Psoas muscle (tissue), 8 donors: ENCODE data around the gene NME3. TPM values are rescaled to one million over a fixed set of nuclear protein-coding genes. Genes with fewer than 3 reads are reported as not detected.

Experiments used
- ATAC-seq, 4 donors: fragments of 200-7000 bp; cut with Tn5 transposase; one replicate each; pipeline ENCODE4 v1.9.1; 2020; ENCODE audit warnings: moderate library complexity in 3 of 4, mild to moderate bottlenecking in 2 of 4
- DNase-seq, 2 donors: peaks; one replicate each; pipeline ENCODE4 v3.0.0-alpha.2; 2020
- H3K27ac ChIP-seq: fragments of 200-600 bp; one replicate; pipeline ENCODE4 v1.8.0; 2022
- H3K27me3 ChIP-seq, 3 donors: fragments of 200-600 bp in 1 of 3; one replicate each; pipeline versions ENCODE4 v1.6.1 to v1.8.0; 2013 to 2022; ENCODE audit warnings: low read length in 2 of 3, mild to moderate bottlenecking in 2 of 3, moderate library complexity in 1 of 3; ENCODE audit not compliant: insufficient read depth in 3 of 3
- H3K36me3 ChIP-seq, 2 donors: fragments of 200-600 bp in 1 of 2; one replicate each; pipeline versions ENCODE4 v1.6.1 to v1.8.0; 2013 to 2022; ENCODE audit warnings: low read depth in 1 of 2, mild to moderate bottlenecking in 1 of 2, moderate library complexity in 1 of 2; ENCODE audit not compliant: insufficient read depth in 1 of 2
- H3K4me1 ChIP-seq: fragments of 200-600 bp; one replicate; pipeline ENCODE4 v1.8.0; 2022
- H3K4me3 ChIP-seq: fragments of 200-600 bp; one replicate; pipeline ENCODE4 v1.8.0; 2022; ENCODE audit warnings: mild to moderate bottlenecking
- H3K9me3 ChIP-seq: fragments of 200-600 bp; one replicate; pipeline ENCODE4 v1.8.0; 2022
- CTCF ChIP-seq: fragments of 200-600 bp; IDR thresholded peaks from one replicate; pipeline ENCODE4 v1.8.0; 2022; ENCODE audit warnings: antibody characterized with exemption
- WGBS, 3 donors: extraction: QIAGEN DNeasy Blood & Tissue Kit; methylation state at CpG; one replicate each; pipeline versions ENCODE4 v1.1.6 to v1.1.7; 2013; 5-methylcytosine and 5-hydroxymethylcytosine counted together
- intact Hi-C, 2 donors: fragments of 100-400 bp; cut with DNase I; formaldehyde crosslinking; loops; one replicate each; pipeline versions ENCODE4 v1.11.0 to v1.14.2; 2022
- polyA plus RNA-seq, 3 donors: library from polyadenylated mRNA; stranded (reverse); fragments of 200-250 nt; gene quantifications; one replicate each; pipeline ENCODE4 v1.2.3, GENCODE V29; 2013
- total RNA-seq, 4 donors: library from RNA; stranded (reverse); fragmentation: NEBNext Ultra II Directional in 2 of 4; extraction: Animal tissue kit (Norgen Biotek cat#: 25700) in 2 of 4; gene quantifications; one replicate each; pipeline versions ENCODE4 v1.2.1 to v1.2.4, GENCODE V29; 2021 to 2023
- donor health status: healthy with polysubstance abuse.
- donor health status: DM: no; HTN: no; CAD: no; lungs with moderate emphysema.
- donor health status: Bipolar disorder and iron deficiency.
- donor health status: healthy.
- donor health status: DM: yes; HTN: yes; CAD: no.
- donor health status: DM: no; HTN: no; CAD: no.
- donor health status: DM: no; HTN: no; CAD: no.
- donor health status: DM: yes; HTN: yes; CAD: no.

The NME3 gene
- total and polyA plus RNA-seq, 7 donors: 9.9 to 27.1 (median 18.8) TPM

GRCh38 chr16:1774448-1774780 lies 3.1 kb upstream of the NME3 start:
- H3K27ac ChIP-seq: peak overlapping the region; percentile 90
- peaks cover 18% of the 10 kb centered on the region for H3K4me1 ChIP-seq
- peak in 1 of 2 donors; percentile 12 for DNase-seq
- 82 to 87% (median 86%) methylated on average over 7 of the region's 7 CpGs for WGBS, 3 donors
- H3K27me3 ChIP-seq: no peaks in the 10 kb centered on the region
- intact Hi-C loops: loop anchor here (5.0 to 10.0 kb wide), 2 partner anchors 67 to 170 kb away; partner anchors contain the start of genes MAPK8IP3 (in 1 of the 2) and MSRB1 (in 1 of the 2)
- no peaks in the 10 kb centered on the region for H3K9me3 ChIP-seq
- ATAC-seq: no peak
- H3K36me3 ChIP-seq: peaks cover 0 to 45% of the 10 kb centered on the region in 2 donors
- H3K4me3 ChIP-seq: peak overlapping the region; percentile 76
- no peak for TF ChIP-seq CTCF

- intact Hi-C loops: loop anchor here (5.0 to 10.0 kb wide), 2 partner anchors 67 to 171 kb away; partner anchors contain the start of genes MAPK8IP3 (in 1 of the 2) and MSRB1 (in 1 of the 2)
- H3K27me3 ChIP-seq: no peaks in the 10 kb centered on the region
- peaks cover 0 to 47% of the 10 kb centered on the region in 2 donors for H3K36me3 ChIP-seq
- ATAC-seq (peak in 1 of 4 donors; percentile 11), DNase-seq (peak; percentile 33 to 68)
- peak overlapping the region; percentile 76 for H3K4me3 ChIP-seq
- H3K27ac ChIP-seq: peak overlapping the region; percentile 90
- 13 to 22% (median 15%) methylated on average over 31 to 45 of the region's 45 CpGs for WGBS, 3 donors
- H3K9me3 ChIP-seq: no peaks in the 10 kb centered on the region
- no peak for TF ChIP-seq CTCF
- H3K4me1 ChIP-seq: peaks cover 18% of the 10 kb centered on the region
Observed at GRCh38 chr16:1773703-1774447, 2.5 kb upstream of the NME3 start.

GRCh38 chr16:1772908-1773702 lies 1.8 kb upstream of the NME3 start, which contains the start of gene MRPS34:
TSS of gene MRPS34 (minus strand) at chr16:1773134. CDS start at chr16:1773119, 15 bp downstream.
- intact Hi-C loops: loop anchor here (5.0 to 10.0 kb wide), 2 partner anchors 66 to 172 kb away; partner anchors contain the start of genes MAPK8IP3 (in 1 of the 2) and MSRB1 (in 1 of the 2)
- no peaks in the 10 kb centered on the region for H3K27me3 ChIP-seq
- TF ChIP-seq CTCF: peak; percentile 66
- H3K9me3 ChIP-seq: no peaks in the 10 kb centered on the region
- ATAC-seq (peak; percentile 65 to 80 (median 78)), DNase-seq (peak; percentile 87 to 92)
- peak within 1 kb of the TSS; percentile 90 for H3K27ac ChIP-seq
- peaks cover 0 to 48% of the 10 kb centered on the region in 2 donors for H3K36me3 ChIP-seq
- peak within 1 kb of the TSS; percentile 76 for H3K4me3 ChIP-seq
- WGBS, 3 donors: 0 to 1% (median 1%) methylated on average over 62 to 108 of the region's 108 CpGs
- peaks cover 18% of the 10 kb centered on the region for H3K4me1 ChIP-seq

- Histone ChIP-seq H3K27ac (peak within 1 kb of the TSS; percentile 90), H3K36me3 (peaks cover under 1 to 48% of the 10 kb centered on the region in 2 donors), H3K4me1 (peaks cover 18% of the 10 kb centered on the region), H3K9me3 (no peaks in the 10 kb centered on the region), H3K27me3 (no peaks in the 10 kb centered on the region), H3K4me3 (peak within 1 kb of the TSS; percentile 76)
- DNase-seq (peak in 1 of 2 donors; percentile 61), ATAC-seq (peak; percentile 7 to 13 (median 11))
- TF ChIP-seq CTCF: no peak
- 0 to 1% (median 1%) methylated on average over 43 to 53 of the region's 53 CpGs for WGBS, 3 donors
- intact Hi-C loops: loop anchor here (5.0 to 10.0 kb wide), 2 partner anchors 65 to 172 kb away; partner anchors contain the start of genes MAPK8IP3 (in 1 of the 2) and MSRB1 (in 1 of the 2)
Observed at GRCh38 chr16:1772362-1772907, 1.1 kb upstream of the NME3 start, which contains the start of gene EME2. TSS of gene EME2 (plus strand) at chr16:1772810. CDS start at chr16:1773228, 418 bp downstream.
